BE2C (cell line): ENCODE results near the gene NBL1.

Experiments used
- DNase-seq: peaks from one replicate; pipeline ENCODE4 v3.0.0-alpha.2; 2020
- H3K27me3 ChIP-seq: fragments of 250-450 bp; sonication (Bioruptor Pico); 2 replicates; pipeline ENCODE4 v1.5.1; 2020; ENCODE audit warnings: mild to moderate bottlenecking
- H3K36me3 ChIP-seq: fragments of 250-450 bp; sonication (Bioruptor Pico); 2 replicates; pipeline ENCODE4 v1.5.1; 2020; ENCODE audit warnings: mild to moderate bottlenecking
- H3K4me1 ChIP-seq: fragments of 250-450 bp; sonication (Bioruptor Pico); 2 replicates; pipeline ENCODE4 v1.5.1; 2020
- H3K4me3 ChIP-seq: 2 replicates; pipeline ENCODE4 v1.5.1; 2011; ENCODE audit warnings: low read depth, low read length
- H3K9me3 ChIP-seq: fragments of 250-450 bp; sonication (Bioruptor Pico); 2 replicates; pipeline ENCODE4 v1.5.1; 2020
- CTCF ChIP-seq: IDR thresholded peaks from 2 replicates; pipeline ENCODE4 v1.5.1; 2012; ENCODE audit warnings: mild to moderate bottlenecking, low read depth, low read length

Gene NBL1

GRCh38 chr1:19704247-19705113, 60.4 kb downstream of the NBL1 start:
- Histone ChIP-seq H3K27me3 (no peaks in the 10 kb centered on the region), H3K4me1 (no peaks in the 10 kb centered on the region), H3K36me3 (no peaks in the 10 kb centered on the region), H3K9me3 (no peaks in the 10 kb centered on the region), H3K4me3 (peak overlapping the region; percentile 49)
- peak; percentile 75 for TF ChIP-seq CTCF
- peak; percentile 74 for DNase-seq

GRCh38 chr1:19705464-19705863, 61.4 kb downstream of the NBL1 start:
- no peaks in the 10 kb centered on the region for H3K27me3 ChIP-seq
- DNase-seq, result no peak
- H3K36me3 ChIP-seq, result no peaks in the 10 kb centered on the region
- H3K9me3 ChIP-seq, result no peaks in the 10 kb centered on the region
- no peaks in the 10 kb centered on the region for H3K4me1 ChIP-seq
- no peak overlapping the region for H3K4me3 ChIP-seq
- no peak for TF ChIP-seq CTCF

- Histone ChIP-seq H3K27me3 (no peaks in the 10 kb centered on the region), H3K36me3 (no peaks in the 10 kb centered on the region), H3K9me3 (no peaks in the 10 kb centered on the region), H3K4me3 (no peak overlapping the region), H3K4me1 (no peaks in the 10 kb centered on the region)
- no peak for TF ChIP-seq CTCF
- DNase-seq, result no peak
Observed at GRCh38 chr1:19706136-19706535, 62.0 kb downstream of the NBL1 start.
